GM18861 (cell line): Measurements from ENCODE around the gene TAF11L14.
"Not testable (repeated sequence)": the region's sequence is repeated elsewhere in the genome, so short reads cannot be mapped to it uniquely, and the experiment has no call there.

Source experiments
- ATAC-seq: cut with Tn5 transposase; IDR thresholded peaks from one replicate; pipeline ENCODE4 v1.9.1; 2021; ENCODE audit not compliant: unreplicated experiment

TAF11L14 gene

DNA sequence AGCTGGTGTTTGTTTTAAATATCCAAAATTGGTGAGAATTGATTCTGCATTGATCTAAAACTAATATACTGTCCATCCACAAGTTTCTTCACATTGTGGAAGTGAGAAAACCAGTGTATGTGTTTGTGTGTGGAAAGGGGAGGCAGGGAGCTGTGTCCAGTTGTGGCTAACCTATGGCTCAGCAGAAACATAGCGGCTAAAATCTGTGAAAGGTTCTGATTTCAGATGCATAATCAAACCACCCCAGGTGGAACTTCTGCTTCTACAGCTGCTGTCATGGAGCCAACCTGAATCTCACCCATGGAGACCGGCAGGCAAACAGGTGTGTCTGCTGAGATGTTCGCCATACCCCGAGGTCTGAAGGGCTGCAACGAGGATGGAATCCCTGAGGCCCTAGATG, at the start of gene TAF11L14:
TAF11L14 (plus strand) TSS at position 301 of the 400 bp plus-strand sequence.
- no peak for ATAC-seq

DNA sequence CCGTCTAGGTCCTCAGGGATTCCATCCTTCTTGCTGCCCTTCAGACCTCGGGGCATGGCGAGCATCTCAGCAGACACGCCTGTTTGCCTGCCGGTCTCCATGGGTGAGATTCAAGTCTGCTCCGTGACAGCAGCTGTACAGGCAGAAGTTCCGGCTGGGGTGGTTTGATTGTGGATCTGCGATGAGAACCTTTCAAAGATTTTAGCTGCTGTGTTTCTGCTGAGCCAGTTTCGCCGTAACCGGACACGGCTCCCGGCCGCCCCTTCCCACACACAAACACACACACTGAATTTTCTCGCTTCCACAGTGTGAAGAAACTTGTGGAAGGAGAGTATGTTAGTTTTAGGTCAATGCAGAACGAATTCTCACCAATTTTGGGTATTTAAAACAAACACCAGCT, 48.6 kb upstream of the TAF11L14 start, which contains the start of gene TAF11L7:
TAF11L7 (minus strand) TSS at position 101 of the 400 bp plus-strand sequence.
- ATAC-seq, result not testable (repeated sequence)

DNA sequence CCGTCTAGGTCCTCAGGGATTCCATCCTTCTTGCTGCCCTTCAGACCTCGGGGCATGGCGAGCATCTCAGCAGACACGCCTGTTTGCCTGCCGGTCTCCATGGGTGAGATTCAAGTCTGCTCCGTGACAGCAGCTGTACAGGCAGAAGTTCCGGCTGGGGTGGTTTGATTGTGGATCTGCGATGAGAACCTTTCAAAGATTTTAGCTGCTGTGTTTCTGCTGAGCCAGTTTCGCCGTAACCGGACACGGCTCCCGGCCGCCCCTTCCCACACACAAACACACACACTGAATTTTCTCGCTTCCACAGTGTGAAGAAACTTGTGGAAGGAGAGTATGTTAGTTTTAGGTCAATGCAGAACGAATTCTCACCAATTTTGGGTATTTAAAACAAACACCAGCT, 43.4 kb upstream of the TAF11L14 start, which contains the start of gene TAF11L8:
TAF11L8 (minus strand) TSS at position 101 of the 400 bp plus-strand sequence.
- not testable (repeated sequence) for ATAC-seq

- not testable (repeated sequence) for ATAC-seq
These were observed 40.0 kb upstream of the TAF11L14 start, which contains the start of gene TAF11L9 for GRCh38 chr5:17594255-17594654. Gene TAF11L9, minus strand, starts transcription at chr5:17594394.

DNA sequence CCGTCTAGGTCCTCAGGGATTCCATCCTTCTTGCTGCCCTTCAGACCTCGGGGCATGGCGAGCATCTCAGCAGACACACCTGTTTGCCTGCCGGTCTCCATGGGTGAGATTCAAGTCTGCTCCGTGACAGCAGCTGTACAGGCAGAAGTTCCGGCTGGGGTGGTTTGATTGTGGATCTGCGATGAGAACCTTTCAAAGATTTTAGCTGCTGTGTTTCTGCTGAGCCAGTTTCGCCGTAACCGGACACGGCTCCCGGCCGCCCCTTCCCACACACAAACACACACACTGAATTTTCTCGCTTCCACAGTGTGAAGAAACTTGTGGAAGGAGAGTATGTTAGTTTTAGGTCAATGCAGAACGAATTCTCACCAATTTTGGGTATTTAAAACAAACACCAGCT, 36.5 kb upstream of the TAF11L14 start, which contains the start of gene TAF11L10:
TAF11L10 (minus strand) TSS at position 101 of the 400 bp plus-strand sequence.
- ATAC-seq, result not testable (repeated sequence)

DNA sequence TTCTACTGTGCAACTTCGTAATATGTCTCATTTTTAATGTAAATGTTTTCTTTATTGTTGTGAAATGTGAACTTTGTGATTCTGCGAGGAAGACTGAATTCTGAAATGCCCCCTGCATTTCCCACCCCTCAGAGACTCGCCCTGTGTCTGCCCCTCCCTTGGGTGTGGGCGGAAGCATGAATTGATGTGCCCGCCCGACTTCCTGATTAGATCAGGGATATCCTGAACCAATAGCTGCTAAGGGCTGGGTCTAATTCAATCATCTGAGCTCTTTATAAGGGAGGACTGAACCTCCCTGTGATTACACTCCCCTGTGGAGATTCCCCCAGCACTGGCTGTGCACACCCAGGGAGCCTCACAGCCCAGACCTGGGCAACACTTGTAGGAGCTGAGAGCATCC, 30.4 kb upstream of the TAF11L14 start, which contains the start of gene TAF11L11:
TAF11L11 (plus strand) TSS at position 304 of the 400 bp plus-strand sequence.
- ATAC-seq, result not testable (repeated sequence)

- ATAC-seq, result no peak
These were observed 29.3 kb upstream of the TAF11L14 start for GRCh38 chr5:17604951-17605350.

DNA sequence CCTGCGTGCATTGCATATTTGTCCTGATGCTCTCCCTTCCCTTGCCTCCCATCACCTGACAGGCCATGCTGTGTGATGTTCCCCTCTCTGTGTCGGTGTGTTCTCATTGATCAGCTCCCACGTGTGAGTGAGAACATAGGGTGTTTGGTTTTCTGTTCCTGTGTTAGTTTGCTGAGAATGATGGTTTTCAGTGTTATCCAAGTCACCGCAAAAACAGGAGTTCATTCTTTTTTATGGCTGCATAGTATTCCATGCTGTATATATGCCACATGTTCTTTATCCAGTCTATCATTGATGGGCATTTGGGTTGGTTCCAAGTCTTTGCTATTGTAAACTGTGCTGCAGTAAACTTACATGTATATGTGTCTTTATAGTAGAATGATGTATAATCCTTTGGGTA, 26.8 kb upstream of the TAF11L14 start:
- not testable (repeated sequence) for ATAC-seq

DNA sequence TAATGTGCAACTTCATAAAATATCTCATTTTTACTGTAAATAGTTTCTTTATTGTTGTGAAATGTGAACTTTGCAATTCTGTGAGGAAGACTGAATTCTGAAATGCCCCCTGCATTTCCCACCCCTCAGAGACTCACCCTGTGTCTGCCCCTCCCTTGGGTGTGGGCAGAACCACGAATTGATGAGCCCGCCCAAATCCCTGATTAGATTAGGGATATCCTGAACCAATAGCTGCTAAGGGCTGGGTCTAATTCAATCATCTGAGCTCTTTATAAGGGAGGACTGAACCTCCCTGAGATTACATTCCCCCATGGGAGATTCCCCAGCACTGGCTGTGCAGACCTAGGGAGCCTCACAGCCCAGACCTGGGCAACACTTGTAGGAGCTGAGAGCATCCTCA, 24.2 kb upstream of the TAF11L14 start, which contains the start of gene TAF11L12:
TAF11L12 (plus strand) TSS at position 301 of the 400 bp plus-strand sequence.
- not testable (repeated sequence) for ATAC-seq

- ATAC-seq, result no peak
These were observed 19.2 kb upstream of the TAF11L14 start for GRCh38 chr5:17614872-17615605.

- ATAC-seq, result no peak
These were observed 14.9 kb upstream of the TAF11L14 start for GRCh38 chr5:17619354-17619753.

DNA sequence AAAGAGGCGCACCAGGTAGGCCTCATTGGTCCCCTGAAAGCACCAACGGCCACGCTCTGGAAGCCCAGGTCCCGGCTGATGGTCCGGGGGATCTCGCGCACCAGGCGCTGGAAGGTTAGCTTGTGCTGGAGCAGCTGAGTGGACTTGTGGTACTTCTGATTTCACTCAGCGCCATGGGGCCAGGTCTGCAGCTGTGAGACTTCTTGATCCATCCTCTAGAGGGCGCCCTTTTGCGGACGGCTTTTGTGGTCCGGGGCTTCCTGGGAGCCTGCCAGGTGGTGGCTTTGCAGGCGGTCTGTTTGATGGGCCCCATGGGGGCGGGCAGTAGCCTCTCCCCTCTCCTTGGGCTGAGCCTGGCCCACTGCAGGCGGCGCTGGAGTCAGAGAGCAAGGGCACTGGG, 13.6 kb upstream of the TAF11L14 start:
- ATAC-seq, result no peak

DNA sequence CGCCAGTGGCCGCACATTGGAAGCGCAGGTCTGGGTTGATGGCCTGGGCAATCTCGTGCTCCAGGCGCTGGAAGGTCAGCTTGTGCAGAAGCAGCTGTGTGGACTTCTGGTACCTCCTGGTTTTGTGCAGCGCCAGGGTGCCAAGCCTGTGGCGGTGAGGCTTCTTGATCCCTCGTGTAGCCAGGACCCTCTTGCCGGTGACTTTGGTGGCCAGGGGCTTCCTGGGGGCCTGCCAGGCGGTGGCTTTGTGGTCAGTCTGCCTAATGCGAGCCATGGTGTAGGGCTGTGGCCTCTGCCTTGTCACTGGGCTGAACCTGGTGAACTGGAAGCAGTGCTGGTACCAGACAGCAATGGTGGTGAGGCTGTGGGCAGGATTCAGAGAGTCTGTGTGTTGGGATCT, 8.6 kb upstream of the TAF11L14 start:
- no peak for ATAC-seq

- not testable (repeated sequence) for ATAC-seq
These were observed 2.5 kb upstream of the TAF11L14 start, which contains the start of gene TAF11L13 for GRCh38 chr5:17631788-17632187. Gene TAF11L13, plus strand, starts transcription at chr5:17632088.

DNA sequence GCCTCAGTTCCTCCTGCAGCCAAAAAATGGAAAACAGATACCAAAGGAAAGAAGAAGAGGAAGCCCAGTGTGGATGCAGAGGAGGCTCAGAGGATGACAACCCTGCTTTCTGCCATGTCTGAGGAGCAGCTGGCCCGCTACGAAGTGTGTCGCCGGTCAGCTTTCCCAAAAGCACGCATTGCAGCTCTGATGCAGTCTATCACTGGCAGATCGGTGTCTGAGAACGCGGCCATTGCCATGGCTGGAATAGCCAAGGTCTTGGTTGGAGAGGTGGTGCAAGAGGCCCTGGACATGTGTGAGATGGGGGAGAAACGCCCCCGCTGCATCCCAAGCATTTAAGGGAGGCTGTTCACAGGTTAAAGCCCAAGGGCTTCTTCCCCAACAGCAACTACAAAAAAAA, 15.0 kb downstream of the TAF11L14 start:
- ATAC-seq, result not testable (repeated sequence)

GRCh38 chr5:17655201-17655759, 21.0 kb downstream of the TAF11L14 start:
- not testable (repeated sequence) for ATAC-seq

GRCh38 chr5:17655921-17656320, 21.7 kb downstream of the TAF11L14 start:
- ATAC-seq, result no peak

DNA sequence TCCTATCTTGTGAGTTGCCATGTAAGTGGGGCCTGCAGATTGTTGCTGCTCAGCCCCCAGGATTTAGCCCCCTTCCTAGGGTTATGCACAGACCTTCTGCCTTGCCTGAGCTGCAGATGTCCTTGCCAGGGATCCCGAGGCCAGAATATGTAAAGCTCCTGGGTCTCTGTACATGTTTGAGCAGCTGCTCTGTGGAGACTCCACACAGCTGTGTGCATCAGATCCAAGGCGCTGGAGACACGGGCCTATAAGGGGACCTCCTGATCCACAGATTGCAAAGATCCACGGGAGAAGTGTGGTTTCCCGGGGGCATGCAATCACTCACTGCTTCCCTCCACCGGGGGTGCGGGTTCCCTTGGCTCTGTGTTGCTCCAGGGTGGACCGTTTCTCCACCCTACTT, 28.9 kb downstream of the TAF11L14 start:
- no peak for ATAC-seq

GRCh38 chr5:17665836-17666235, 31.6 kb downstream of the TAF11L14 start:
- no peak for ATAC-seq

DNA sequence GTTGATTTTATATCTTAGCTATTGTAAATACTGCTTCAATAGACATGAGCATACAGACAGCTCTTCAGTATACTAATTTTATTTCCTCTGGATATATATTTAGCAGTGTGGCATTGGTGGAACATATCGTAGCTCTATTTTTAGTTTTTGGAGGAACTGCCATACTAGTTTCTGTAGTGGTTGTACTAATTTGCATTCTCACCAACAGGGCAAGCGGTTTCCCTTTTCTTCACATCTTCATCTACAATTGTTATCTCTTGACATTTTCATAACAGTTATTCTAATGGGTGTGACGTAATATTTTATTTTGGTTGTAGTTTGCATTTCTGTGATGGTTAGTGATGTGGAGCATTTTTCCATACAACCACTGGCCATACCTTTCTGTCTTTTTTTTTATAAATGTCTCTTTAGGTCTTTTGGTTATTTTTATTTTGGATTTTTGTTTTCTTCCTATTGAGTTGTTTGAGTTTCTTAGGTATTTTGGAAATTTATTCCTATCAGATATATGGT, 32.5 kb downstream of the TAF11L14 start:
- ATAC-seq, result no peak

GRCh38 chr5:17670353-17670752, 36.1 kb downstream of the TAF11L14 start:
- no peak for ATAC-seq
